B cell (primary cell): Measurements from ENCODE around the gene GULP1.

Source experiments
- CTCF ChIP-seq: fragments of 200-600 bp; IDR thresholded peaks from one replicate; pipeline ENCODE4 v1.8.0; 2022; ENCODE audit warnings: antibody characterized with exemption, mild to moderate bottlenecking
- EZH2 ChIP-seq: IDR thresholded peaks from 2 replicates; pipeline ENCODE4 v1.6.1; 2012; ENCODE audit warnings: borderline replicate concordance, low read depth, mild to moderate bottlenecking, moderate library complexity, low read length; ENCODE audit not compliant: insufficient read depth, poor library complexity, severe bottlenecking

- TF ChIP-seq CTCF (no peak), EZH2 (no peak)
Observed at GRCh38 chr2:188265315-188265714, 26.4 kb upstream of the GULP1 start.
